ENCODE data around the gene PRSS48.

- TF ChIP-seq, protein P1, sequence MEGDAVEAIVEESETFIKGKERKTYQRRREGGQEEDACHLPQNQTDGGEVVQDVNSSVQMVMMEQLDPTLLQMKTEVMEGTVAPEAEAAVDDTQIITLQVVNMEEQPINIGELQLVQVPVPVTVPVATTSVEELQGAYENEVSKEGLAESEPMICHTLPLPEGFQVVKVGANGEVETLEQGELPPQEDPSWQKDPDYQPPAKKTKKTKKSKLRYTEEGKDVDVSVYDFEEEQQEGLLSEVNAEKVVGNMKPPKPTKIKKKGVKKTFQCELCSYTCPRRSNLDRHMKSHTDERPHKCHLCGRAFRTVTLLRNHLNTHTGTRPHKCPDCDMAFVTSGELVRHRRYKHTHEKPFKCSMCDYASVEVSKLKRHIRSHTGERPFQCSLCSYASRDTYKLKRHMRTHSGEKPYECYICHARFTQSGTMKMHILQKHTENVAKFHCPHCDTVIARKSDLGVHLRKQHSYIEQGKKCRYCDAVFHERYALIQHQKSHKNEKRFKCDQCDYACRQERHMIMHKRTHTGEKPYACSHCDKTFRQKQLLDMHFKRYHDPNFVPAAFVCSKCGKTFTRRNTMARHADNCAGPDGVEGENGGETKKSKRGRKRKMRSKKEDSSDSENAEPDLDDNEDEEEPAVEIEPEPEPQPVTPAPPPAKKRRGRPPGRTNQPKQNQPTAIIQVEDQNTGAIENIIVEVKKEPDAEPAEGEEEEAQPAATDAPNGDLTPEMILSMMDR (IDR thresholded peaks at IDR 0.05), result no peak
- TF ChIP-seq POLR2A (IDR thresholded peaks at IDR 0.05), result no peak
Observed at GRCh38 chr4:151321586-151321985, 44.6 kb downstream of the PRSS48 start.

All from uterus (tissue), 2 donors.